ENCODE measurements around the gene CDK14.

CDK14 gene

DNA sequence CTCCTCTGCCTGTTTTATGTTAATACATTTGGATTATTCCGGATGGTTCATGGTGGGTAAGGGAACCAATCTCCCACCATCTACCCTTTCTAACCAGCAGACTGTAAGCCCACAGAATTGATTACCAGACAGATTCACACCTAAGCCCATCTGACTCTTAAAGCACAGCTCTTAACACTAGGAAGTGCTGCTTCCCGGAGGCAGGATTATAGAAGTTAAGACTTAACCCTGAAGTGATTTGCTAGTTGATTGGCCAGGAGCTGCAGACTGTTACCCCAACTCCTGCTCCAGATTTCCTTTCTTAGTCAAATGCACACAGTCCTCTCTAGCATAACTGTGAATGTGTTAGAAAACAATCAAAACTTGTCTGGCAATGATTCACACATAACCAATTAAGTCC is 221.7 kb downstream of the CDK14 start:
- DNase-seq, result no peak

DNA sequence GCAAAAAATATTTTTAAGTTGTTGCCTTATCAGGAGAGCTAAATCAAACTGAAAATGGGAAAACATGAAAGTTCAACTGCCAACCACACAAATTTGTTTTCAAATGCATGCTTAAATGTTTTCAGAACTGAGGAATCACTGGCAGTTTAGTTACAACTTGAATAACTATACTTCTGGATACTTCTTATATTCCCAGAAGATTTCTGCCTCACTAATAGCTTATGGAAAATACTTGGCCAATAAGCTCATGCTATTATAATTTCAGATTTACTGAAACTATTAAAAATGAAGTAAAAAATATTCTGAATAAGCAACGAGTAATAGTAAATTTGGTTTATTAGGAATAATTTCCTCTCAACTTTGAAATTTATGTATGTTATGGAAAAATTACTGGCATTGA is 222.2 kb downstream of the CDK14 start:
- DNase-seq, result no peak

DNA sequence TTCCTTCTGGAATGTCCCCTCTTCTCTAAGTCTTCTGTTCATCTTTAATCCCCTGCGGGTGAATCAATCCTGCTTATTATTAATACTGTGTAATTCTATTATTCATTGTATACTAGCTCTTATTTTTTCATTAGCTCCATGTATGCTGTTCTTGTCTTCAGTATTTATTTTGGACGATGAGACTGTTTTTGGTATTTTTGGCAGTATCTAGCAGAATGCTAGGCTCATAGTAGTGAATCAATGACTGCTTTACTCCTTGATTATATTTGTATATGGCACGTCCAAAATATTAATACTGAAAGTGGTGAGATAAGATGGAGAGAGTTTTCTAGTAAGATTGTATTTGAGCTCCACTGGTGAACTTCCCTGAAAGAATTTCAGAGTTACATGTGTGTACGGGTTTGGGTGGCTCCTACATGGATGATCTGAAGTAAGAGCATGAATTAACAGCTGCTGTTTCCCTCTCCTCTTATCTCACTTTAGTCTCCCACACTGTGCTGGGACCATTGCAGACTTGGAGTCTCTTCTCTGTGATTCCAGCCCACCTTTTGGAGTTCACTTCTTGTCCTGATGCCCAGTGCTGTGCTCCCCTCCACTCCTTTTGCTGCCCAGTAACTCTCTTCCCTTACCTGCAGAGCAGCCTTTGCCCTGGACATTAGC is 226.0 kb downstream of the CDK14 start:
- no peak for DNase-seq

DNA sequence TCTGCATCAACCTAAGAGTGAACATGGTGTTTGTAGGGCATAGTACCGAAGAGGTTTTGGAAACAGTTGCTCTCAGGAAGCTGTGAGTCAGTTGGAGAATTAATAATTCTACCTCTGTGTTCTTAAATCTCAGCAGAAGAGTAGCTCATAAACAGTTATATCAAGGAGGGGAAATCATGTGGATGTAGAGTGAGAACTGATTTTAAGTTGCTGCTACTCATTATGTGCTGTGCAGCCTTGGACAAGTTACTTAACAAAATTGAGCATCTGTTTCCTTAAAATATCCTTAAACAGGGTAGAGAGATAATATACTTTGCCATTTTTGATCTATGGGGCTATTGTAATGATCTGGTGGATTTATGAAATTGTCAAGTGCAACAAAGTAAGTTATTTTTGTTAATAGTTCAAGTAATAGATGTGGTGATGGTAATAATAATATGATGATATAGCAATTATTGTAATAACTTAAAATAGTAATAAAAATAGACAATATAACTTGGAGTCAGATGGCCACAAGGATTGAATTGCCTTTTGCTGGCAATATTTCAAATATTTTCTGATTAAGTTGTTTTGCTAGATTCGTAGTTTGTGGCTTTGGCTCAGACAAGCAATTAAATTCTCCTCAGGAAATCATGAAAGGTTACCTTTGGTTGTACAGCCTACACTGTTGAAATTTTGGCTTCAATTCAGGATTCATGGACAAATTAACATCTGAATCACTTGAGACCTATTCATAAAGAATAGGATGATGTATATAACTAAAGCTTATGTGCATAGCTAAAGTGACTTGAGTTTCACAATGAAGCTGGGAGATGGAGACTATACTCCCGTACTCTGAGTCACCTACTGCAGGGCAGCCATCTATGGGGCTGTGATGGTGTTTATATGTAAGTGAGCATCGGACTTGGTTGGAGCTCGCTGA is 228.5 kb downstream of the CDK14 start:
- DNase-seq, result no peak

DNA sequence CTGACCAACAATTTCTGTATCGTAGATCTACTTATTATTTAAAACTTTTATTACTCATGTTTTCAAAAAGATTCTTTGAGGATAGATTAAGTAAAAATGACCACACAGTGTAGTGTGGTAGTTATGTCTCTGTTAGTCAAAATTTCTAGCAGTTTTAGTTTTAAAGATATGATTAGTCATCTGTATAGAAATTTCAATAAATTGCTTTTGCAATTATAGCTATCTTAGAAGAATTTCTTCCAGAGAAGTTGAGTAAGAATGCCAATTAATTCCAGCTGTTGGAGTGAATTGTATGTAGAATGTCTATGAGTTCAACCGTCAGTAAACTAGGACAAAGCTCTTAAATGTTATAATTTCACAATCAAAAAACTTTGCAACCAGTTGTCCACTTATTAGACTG is 229.7 kb downstream of the CDK14 start:
- no peak for DNase-seq

DNA sequence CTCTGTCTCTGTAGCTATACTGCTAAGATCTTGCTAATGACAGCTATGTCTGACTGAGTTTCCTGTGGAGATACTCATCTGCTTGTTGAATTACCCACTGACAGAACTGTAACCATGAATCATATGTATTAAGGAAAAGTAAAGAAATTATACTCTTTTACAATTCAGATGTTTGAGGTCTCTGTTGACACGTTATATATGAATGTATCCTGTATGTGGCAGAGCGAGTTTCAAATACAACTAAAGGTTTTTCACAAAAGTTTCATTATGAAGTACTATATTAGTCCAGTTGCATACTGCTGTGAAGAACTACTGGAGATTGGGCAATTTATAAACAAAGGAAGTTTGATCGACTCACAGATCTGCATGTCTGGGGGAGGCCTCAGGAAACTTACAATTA is 232.5 kb downstream of the CDK14 start:
- DNase-seq, result no peak

DNA sequence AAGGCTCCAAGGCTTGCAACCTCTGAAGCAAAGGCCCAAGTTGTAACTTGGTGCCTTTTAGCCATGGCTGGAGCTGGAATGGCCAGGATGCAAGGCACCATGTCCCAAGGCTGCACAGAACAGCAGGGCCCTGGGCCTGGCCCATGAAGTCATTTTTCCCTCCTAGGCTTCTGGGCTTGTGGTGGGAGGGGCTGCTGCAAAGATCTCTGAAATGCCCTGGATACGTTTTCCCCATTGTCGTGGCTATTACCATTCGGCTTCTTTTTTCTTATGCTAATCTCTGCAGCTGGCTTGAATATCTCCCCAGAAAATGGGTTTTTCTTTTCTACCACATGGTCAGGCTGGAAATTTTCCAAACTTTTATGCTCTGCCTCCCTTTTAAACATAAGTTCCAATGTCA is 234.2 kb downstream of the CDK14 start:
- DNase-seq, result no peak

DNA sequence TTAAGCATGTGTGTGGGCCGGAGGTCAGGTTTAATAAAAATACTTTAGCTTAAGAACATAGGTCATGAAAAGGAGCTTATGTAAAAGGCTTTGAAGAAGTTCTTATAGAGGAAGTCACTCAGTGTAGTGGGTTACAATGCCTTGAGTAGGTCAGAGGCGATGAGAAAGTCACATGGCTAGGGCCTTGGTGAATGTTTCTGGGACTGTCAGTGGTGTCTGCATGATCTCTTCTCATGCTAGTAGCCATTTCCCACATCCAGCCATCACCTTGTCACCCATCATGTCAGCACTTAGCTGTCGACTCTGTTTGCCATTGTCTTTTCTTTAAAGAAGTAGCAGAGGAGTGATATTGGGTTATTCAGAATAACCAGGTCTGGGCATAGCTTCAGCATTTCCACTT is 236.6 kb downstream of the CDK14 start:
- no peak for DNase-seq

DNA sequence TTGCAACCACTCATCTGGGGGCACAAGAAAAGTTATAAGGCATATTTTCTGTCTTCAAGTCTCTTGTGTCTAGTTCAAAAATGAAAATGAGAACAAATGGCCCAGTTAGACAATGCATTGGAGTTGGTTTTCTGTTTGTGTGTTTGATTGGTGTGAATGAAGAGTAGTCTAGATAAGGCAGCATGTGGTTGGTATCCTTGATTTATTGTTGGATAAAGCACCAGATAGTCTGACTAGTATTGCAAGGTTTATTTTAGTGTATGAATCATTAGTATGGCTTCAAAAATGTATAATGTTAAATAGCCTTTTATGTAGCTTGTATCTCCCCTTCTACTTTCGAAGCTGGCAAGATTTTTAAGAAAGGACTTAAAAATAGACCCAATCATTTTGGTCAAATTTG is 237.3 kb downstream of the CDK14 start:
- no peak for DNase-seq

DNA sequence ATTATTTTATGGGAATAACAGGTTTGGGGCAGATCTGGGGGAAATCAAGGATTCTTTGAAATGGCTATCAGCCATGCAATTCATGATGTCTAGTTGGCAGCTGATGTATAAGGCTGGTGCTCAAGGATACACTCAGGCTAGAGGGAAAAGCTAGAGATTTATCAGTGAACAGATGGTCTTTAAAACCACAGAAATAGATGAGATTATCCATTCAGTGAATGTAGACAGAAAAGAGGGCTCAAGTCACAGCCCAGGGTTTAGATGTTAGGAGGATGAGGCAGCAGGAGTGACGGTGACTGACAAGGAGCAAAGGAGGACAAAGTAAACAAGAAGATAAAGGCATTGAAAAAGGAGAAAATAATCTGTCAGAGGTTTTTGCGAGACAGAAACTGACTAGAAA is 238.7 kb downstream of the CDK14 start:
- DNase-seq, result no peak

DNA sequence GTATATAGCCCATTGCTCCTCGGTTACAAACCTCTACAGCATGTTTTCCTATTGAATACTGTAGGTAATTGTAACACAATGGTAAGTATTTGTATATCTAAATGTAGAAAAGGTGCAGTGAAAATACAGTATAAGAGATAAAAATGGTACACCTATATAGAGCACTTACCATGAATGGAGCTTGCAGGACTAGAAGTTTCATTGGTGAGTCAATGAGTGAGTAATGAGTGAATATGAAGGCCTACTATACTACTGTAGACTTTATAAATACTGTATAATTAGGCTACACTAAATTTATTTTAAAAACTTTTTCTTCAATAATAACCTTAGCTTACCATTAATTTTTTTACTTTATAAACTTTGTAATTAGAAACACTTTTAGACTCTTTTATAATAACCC is 239.7 kb downstream of the CDK14 start:
- DNase-seq, result no peak

DNA sequence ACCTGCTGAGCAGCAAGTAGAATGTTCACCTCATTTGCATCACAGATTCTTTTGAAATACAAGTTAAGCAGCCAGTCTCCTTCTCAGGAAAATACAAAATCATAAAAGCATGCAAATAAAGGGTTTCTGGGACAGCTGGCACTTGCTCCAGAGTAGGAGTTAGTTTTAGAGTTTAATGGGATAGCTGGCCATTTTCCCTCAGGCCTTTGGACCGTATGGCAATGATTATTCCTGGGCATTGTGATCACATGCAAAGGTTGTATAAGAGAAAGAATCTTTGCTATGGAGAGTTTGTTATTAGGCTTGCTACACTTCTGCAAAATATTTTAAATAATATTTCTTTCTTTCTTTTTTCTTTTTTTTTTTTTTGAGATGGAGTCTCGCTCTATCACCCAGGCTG is 240.8 kb downstream of the CDK14 start:
- DNase-seq, result no peak

DNA sequence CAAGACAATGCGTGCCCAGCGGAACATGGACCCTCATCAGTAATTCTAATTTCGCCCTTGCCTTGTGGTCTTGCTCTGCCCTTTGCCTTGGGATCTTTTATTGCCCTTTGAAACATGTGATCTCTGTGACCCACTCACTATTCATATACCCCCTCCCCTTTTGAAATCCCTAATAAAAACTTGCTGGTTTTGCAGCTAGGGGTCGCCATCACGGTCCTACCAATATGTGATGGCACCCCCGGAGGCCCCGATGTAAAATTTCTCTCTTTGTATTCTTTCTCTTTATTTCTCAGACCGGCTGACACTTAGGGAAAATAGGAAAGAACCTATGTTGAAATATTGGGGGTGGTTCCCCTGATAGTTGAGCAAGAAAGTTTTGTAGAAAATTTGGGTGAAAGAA is 242.7 kb downstream of the CDK14 start:
- no peak for DNase-seq

DNA sequence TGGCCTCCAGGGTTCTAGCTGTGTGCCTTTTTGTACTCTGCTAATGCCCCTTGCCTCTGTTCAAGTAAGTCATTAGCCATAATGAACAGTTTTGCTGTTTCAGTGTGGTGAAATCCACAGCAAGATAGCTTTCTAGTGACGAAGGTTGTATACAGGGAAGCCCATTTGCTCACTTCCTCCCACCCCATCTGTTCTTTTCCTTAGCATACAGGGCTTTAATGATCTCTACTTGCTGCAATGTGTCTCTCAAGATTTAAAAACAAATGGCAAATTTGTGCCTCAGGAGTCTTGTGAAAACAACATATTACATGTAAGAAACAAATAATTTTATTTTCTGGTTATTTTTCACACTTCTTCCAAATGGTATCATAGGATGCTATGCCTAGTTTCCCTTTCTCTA is 243.2 kb downstream of the CDK14 start:
- no peak for DNase-seq

DNA sequence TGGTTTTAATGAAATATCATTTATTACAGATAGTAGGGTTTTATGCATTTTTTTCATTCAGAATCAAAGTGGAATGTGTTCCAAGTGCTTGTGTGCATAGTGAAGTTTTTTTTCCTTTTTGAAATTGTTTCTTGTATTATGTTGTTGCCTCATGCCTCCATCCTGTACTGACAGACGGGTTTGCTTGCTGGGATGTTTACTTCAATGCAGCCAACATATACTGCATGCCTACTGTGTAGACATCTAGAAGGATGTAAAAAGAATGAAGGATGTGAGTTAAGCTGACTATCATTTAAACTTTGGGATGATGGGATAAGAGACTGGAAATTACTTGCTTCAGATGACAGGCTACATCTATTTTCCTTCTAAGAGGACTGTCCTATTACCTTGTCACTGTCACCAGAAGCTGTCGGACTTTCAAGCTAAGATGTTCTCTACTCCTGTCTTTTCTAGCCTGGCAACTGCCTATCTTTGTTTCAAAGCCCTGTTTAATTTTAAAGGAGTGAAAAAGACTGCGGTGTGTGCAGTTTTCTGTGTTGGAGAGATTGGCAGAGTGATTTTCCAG is 243.7 kb downstream of the CDK14 start:
- DNase-seq, result no peak

DNA sequence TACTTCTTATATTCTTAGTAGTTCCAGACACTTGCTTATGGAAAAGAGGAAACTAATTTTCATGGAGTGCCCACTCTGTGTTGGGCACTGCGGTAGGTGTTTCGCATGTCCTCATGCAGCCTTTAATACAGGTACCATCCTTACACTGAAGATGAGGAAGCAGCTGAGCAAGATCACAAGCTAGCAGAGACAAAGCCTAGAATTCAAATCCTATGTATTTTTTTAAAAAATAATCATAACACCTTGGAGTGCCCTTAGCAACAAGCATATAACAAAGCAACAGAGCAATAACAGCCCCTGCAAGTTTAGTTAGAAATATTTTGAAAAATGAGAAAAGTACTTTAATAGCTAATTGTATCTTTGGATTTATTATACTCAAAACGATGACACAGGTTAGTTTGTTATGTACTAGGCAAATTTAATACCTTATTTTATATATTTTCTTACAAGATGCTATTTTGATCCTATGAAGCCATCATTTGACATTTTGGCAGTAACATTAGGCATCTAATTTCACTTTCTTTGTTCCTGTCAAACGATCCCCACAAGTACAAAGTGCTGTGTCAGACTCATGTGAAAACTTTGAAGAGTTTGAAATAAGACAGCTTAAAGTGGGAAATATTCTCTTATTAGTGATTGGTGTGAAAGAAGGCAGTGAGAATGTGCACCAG is 245.8 kb downstream of the CDK14 start:
- DNase-seq, result no peak

DNA sequence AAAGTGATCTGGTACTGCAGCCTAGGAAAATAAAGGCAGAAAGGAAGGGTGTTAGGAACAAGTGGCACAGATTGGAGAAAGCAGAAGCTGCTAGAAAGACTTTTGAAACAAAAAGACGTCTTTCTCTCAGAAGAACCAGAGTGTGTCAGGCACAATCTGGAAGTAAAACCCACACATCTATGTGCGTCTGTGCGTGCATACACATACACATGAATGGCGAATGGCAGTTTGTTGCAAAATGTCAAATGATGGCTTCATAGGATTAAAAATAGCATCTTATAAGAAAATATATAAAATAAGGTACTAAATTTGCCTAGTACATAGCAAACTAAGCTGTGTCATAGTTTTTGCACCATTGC is 246.3 kb downstream of the CDK14 start:
- DNase-seq, result no peak

DNA sequence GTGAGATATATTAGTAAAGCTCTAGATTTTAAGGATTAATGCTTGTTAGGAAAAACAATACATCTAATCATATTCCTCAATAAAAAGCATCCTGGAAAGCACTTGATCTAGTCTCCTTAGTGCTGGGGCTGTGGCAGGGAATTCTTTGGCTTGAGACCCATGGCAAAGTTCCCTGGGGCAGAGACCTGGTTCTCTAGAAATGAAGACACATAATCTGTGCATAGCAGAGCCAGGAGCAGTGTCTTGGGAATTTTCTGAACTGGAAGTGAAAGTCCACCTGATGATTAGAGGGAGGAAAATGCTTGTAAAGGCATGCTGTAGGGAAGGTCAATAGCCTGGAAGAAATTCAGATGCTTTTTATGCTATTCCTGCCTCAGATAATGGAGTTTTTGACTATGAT is 247.4 kb downstream of the CDK14 start:
- no peak for DNase-seq

DNA sequence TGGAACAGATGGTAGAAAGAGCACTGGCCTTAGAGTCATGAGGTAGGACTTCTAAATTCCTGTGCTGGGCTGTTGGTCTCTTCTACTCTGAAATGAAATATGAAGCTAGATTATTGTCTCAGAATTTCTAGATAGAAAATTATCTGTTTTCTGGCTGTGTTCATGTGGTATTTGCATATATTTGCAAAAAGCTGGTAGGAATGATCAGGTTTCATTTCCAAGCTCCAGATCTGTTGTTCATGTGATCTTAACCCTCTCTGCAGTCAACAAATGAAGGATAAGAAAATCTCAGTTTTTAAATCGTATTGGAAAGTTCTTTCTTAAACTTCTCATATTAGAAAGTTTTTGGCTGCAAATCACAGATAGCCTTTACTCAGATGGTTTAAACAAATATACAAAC is 248.3 kb downstream of the CDK14 start:
- no peak for DNase-seq

DNA sequence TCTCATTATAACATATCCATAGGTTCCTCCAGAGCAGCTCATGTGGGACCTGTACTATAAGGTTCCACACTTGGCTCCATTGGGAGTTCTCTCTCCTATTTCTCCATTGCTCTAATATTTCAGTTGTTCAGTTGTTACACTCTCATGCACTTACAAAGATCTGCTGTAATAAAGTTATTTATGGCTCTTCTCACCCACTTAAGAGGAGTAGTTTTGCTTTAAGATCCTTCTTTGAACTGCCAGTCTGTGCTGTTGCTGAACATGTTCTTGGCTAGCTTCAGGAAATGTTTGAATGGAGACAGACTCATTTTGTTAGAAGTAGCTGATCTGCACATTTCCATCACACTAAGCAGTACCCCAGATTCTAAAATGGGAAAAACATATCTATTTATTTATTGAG is 250.1 kb downstream of the CDK14 start:
- DNase-seq, result no peak

DNA sequence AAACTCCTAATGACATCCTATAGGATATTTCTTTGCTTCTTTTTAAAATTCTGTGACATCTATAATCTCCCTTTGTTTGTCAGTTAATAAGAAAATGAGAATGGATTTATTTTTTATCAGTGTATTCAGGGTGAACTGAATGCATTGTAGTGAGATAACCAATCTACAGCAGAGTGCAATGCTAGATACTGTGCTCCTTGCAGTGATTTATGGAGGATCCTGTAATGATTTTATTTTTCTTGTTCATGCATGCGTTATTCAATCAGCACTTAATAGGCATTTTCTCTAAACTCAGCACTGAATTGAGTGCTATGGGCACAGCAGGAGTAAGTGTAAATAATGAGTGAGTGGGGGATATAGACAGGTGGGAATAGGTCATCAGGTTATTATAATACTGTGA is 253.9 kb downstream of the CDK14 start:
- no peak for DNase-seq

DNA sequence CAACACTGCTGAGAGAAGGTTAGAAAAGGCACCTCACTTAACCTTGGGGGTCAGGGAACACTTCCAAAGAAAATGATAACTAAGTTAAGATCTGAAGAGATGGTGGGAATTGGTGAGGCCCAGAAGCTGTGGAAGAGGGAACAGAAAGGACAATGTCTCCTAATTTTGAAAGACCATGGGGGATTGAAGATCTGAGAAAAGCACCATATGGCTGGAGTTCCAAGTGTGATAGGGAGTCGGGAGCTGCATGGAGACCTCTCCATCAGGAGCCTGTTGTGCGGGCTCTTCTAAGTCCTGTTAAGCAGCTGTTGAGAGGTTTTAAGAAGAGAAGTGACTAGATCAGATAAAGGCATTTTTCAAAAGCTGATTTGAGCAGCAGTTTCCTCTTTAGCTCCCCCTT is 254.3 kb downstream of the CDK14 start:
- DNase-seq, result no peak

DNA sequence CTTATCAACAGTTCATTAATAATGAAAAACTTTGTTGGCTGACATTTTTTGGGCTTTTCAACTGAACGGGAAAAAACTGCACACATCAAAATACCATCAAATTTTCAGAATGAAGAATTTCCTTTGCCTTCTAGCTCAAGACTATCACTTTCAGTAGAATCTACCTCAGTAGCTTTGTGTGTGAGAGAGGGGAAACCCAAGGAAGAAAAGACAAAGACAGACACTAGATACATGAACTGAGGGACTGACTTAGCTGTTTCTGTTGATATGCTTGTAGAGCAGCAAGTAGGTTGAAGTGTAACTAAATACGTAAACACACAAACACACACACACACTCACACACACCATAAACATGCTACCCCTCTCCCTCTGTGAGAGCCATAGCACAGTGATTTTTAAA is 257.1 kb downstream of the CDK14 start:
- DNase-seq, result no peak
